Body of pancreas (tissue), 4 donors: ENCODE measurements around the gene BCOR. TPM values are rescaled to one million over a fixed set of nuclear protein-coding genes. Genes with fewer than 3 reads are reported as not detected.

ENCODE experiments used
- ATAC-seq: fragments of 150-250 bp; one replicate; pipeline ENCODE4 v1.9.1; 2016
- DNase-seq, 4 donors: peaks; one replicate each; pipeline ENCODE4 v3.0.0-alpha.2; 2019
- H3K27ac ChIP-seq, 4 donors: fragments of 200-600 bp; sonication (generic); 1 replicate in 3 of 4; 2 replicates in 1 of 4; pipeline versions ENCODE4 v1.5.1 to v1.6.1; 2016 to 2019; ENCODE audit warnings: mild to moderate bottlenecking in 1 of 4, mixed read lengths in 1 of 4, moderate library complexity in 1 of 4
- H3K27me3 ChIP-seq, 2 donors: fragments of 200-600 bp; sonication (generic); one replicate each; pipeline ENCODE4 v1.6.0; 2016; ENCODE audit warnings: mild to moderate bottlenecking in 1 of 2
- H3K36me3 ChIP-seq, 2 donors: fragments of 200-600 bp; sonication (generic); replicated peaks in 1 of 2; 2 replicates each; pipeline ENCODE4 v1.5.1; 2016; ENCODE audit warnings: low read depth in 2 of 2; ENCODE audit not compliant: insufficient read depth in 1 of 2
- H3K4me1 ChIP-seq: fragments of 200-600 bp; sonication (generic); one replicate; pipeline ENCODE4 v1.6.0; 2016
- H3K4me3 ChIP-seq, 2 donors: fragments of 200-600 bp; sonication (generic); 1 replicate in 1 of 2; 2 replicates in 1 of 2; pipeline ENCODE4 v1.5.1; 2016 to 2019
- H3K9me3 ChIP-seq, 3 donors: fragments of 200-600 bp; sonication (generic); 1 replicate in 2 of 3; 2 replicates in 1 of 3; pipeline ENCODE4 v1.5.1; 2016
- CTCF ChIP-seq, 7 experiments: fragments of 450-650 bp in 4 of 7; fragments of 200-600 bp in 3 of 7; sonication (generic) in 3 of 7; IDR thresholded peaks; one replicate each; pipeline ENCODE4 v1.5.1; 2016 to 2019; ENCODE audit warnings: antibody characterized with exemption in 7 of 7
- POLR2A ChIP-seq, 3 donors: fragments of 450-650 bp; IDR thresholded peaks; one replicate each; pipeline ENCODE4 v1.6.1; 2016; ENCODE audit warnings: antibody characterized with exemption in 3 of 3, mild to moderate bottlenecking in 2 of 3
- WGBS, 2 donors: methylation state at CpG; one replicate each; pipeline ENCODE4 v1.1.5; 2017; 5-methylcytosine and 5-hydroxymethylcytosine counted together
- intact Hi-C: fragments of 100-400 bp; cut with DNase I; formaldehyde crosslinking; loops from one replicate; pipeline ENCODE4 v1.15.1; 2023
- total RNA-seq, 2 donors: library from RNA; depleted of rRNA; stranded (reverse); fragments of >200 nt; gene quantifications; one replicate each; pipeline ENCODE4 v1.1.0, GENCODE V29; 2016

Gene BCOR
- total RNA-seq, 2 donors from 2014 or later = 13.2 to 23.6 TPM

- Histone ChIP-seq H3K4me1 (no peaks in the 10 kb centered on the region), H3K4me3 (no peak overlapping the region), H3K27ac (no peak overlapping the region), H3K9me3 (no peaks in the 10 kb centered on the region), H3K36me3 (peaks cover 1 to 4% of the 10 kb centered on the region in 2 donors), H3K27me3 (no peaks in the 10 kb centered on the region)
- 50% methylated on average over 11 of the region's 11 CpGs; no CpG with 5 or more reads in 1 of the 2 donors for WGBS, 2 donors
- ATAC-seq (peak; percentile 50), DNase-seq (peak in 3 of 4 donors; percentile 50 to 56 (median 54))
- TF ChIP-seq CTCF (IDR thresholded peaks at IDR 0.05) (no peak), POLR2A (IDR thresholded peaks at IDR 0.05) (no peak)
- intact Hi-C loops = no loop called here
These were observed 39.0 kb downstream of the BCOR start for GRCh38 chrX:40058719-40059118.

GRCh38 chrX:40057405-40057804 lies 40.4 kb downstream of the BCOR start:
- WGBS, 2 donors = 84 to 96% methylated on average over 8 to 9 of the region's 9 CpGs
- ATAC-seq = no peak
- no peak for TF ChIP-seq POLR2A (IDR thresholded peaks at IDR 0.05)
- no peak for TF ChIP-seq CTCF (IDR thresholded peaks at IDR 0.05)
- no peaks in the 10 kb centered on the region for H3K9me3 ChIP-seq
- H3K36me3 ChIP-seq = peaks cover 4 to 11% of the 10 kb centered on the region in 2 donors
- DNase-seq = no peak
- intact Hi-C loops = no loop called here
- no peaks in the 10 kb centered on the region for H3K27me3 ChIP-seq
- H3K4me1 ChIP-seq = no peaks in the 10 kb centered on the region
- no peak overlapping the region for H3K4me3 ChIP-seq
- H3K27ac ChIP-seq = no peak overlapping the region

GRCh38 chrX:40056420-40056819 lies 41.3 kb downstream of the BCOR start:
- H3K27ac ChIP-seq = no peak overlapping the region
- H3K27me3 ChIP-seq = no peaks in the 10 kb centered on the region
- H3K9me3 ChIP-seq = no peaks in the 10 kb centered on the region
- no peak for DNase-seq
- 63% methylated on average over 3 of the region's 4 CpGs; no CpG with 5 or more reads in 1 of the 2 donors for WGBS, 2 donors
- no peak overlapping the region for H3K4me3 ChIP-seq
- TF ChIP-seq POLR2A (IDR thresholded peaks at IDR 0.05) (no peak), CTCF (IDR thresholded peaks at IDR 0.05) (no peak)
- peaks cover 4 to 16% of the 10 kb centered on the region in 2 donors for H3K36me3 ChIP-seq
- no peaks in the 10 kb centered on the region for H3K4me1 ChIP-seq
- ATAC-seq = no peak
- intact Hi-C loops = no loop called here

GRCh38 chrX:40055495-40055894 lies 42.3 kb downstream of the BCOR start:
- no peaks in the 10 kb centered on the region for H3K4me1 ChIP-seq
- no peaks in the 10 kb centered on the region for H3K27me3 ChIP-seq
- peaks cover 4 to 19% of the 10 kb centered on the region in 2 donors for H3K36me3 ChIP-seq
- no peak overlapping the region for H3K4me3 ChIP-seq
- intact Hi-C loops = no loop called here
- ATAC-seq = no peak
- H3K9me3 ChIP-seq = peaks cover 0 to 4% (median 0%) of the 10 kb centered on the region in 3 donors
- DNase-seq = no peak
- 83 to 100% methylated on average over 3 to 4 of the region's 6 CpGs for WGBS, 2 donors
- H3K27ac ChIP-seq = no peak overlapping the region
- TF ChIP-seq CTCF (IDR thresholded peaks at IDR 0.05) (no peak), POLR2A (IDR thresholded peaks at IDR 0.05) (no peak)

GRCh38 chrX:40054793-40055192 lies 43.0 kb downstream of the BCOR start:
- no peak overlapping the region for H3K27ac ChIP-seq
- H3K36me3 ChIP-seq = peaks cover 4 to 22% of the 10 kb centered on the region in 2 donors
- H3K9me3 ChIP-seq = peaks cover 0 to 9% (median 0%) of the 10 kb centered on the region in 3 donors
- ATAC-seq = no peak
- DNase-seq = no peak
- no peaks in the 10 kb centered on the region for H3K4me1 ChIP-seq
- H3K27me3 ChIP-seq = no peaks in the 10 kb centered on the region
- WGBS, 2 donors = 83 to 100% methylated on average over 1 of the region's 1 CpG
- no peak for TF ChIP-seq CTCF (IDR thresholded peaks at IDR 0.05)
- TF ChIP-seq POLR2A (IDR thresholded peaks at IDR 0.05) = no peak
- intact Hi-C loops = no loop called here
- no peak overlapping the region for H3K4me3 ChIP-seq
